Ishikawa (cell line): ENCODE data around the gene NDRG3.

Source experiments
- CEBPB ChIP-seq: IDR thresholded peaks from 2 replicates; pipeline ENCODE4 v1.6.1; 2012
- CREB1 ChIP-seq: IDR thresholded peaks from 2 replicates; pipeline ENCODE4 v1.6.1; 2012; ENCODE audit warnings: low read depth
- EGR1 ChIP-seq: IDR thresholded peaks from 2 replicates; pipeline ENCODE4 v1.6.1; 2012
- EP300 ChIP-seq: IDR thresholded peaks from 2 replicates; pipeline ENCODE4 v1.6.1; 2012; ENCODE audit warnings: borderline replicate concordance
- FOXM1 ChIP-seq: IDR thresholded peaks from 2 replicates; pipeline ENCODE4 v1.6.1; 2012; ENCODE audit warnings: low read depth, borderline replicate concordance
- NFIC ChIP-seq: IDR thresholded peaks from 2 replicates; pipeline ENCODE4 v1.6.1; 2012
- RAD21 ChIP-seq: IDR thresholded peaks from 2 replicates; pipeline ENCODE4 v1.6.1; 2012; ENCODE audit warnings: low read depth
- TAF1 ChIP-seq: IDR thresholded peaks from 2 replicates; pipeline ENCODE4 v1.6.1; 2012; ENCODE audit warnings: low read depth, mild to moderate bottlenecking
- TCF12 ChIP-seq: IDR thresholded peaks from 2 replicates; pipeline ENCODE4 v1.6.1; 2012; ENCODE audit warnings: low read depth
- TEAD4 ChIP-seq: IDR thresholded peaks from 2 replicates; pipeline ENCODE4 v1.6.1; 2012
- YY1 ChIP-seq: IDR thresholded peaks from 2 replicates; pipeline ENCODE4 v1.6.1; 2012; ENCODE audit warnings: low read depth
- ZBTB7A ChIP-seq: IDR thresholded peaks from 2 replicates; pipeline ENCODE4 v1.6.1; 2012; ENCODE audit warnings: low read depth
- TF ChIP-seq, protein P1 (sequence below): IDR thresholded peaks from 2 replicates; pipeline ENCODE4 v1.6.1; 2012
- TF ChIP-seq, protein P2 (sequence below): IDR thresholded peaks from 2 replicates; pipeline ENCODE4 v1.6.1; 2012; ENCODE audit warnings: low read depth, mild to moderate bottlenecking
- TF ChIP-seq, protein P3 (sequence below): IDR thresholded peaks from 2 replicates; pipeline ENCODE4 v1.6.1; 2012

NDRG3 gene

DNA sequence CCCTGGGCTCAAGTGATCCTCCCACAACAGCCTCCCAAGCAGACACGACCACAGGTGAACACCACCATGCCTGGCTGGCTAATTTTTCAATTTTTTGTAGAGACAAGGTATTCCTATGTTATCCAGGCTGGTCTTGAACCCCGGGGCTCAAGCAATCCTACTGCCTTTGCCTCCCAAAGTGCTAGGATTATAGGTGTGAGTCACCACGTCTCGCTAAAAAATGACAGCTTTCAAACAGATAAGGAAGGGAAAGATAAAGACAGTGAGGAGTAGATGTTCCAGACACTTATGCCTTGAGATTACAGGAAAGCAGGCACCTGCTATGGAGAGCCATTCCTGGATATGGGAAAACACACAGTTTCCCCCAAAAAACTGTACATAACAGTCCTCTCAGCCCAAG, 58.9 kb downstream of the NDRG3 start:
- TF ChIP-seq NFIC (no peak), EP300 (no peak), FOXM1 (no peak), TAF1 (no peak), CEBPB (no peak), TCF12 (no peak), CREB1 (no peak), ZBTB7A (no peak), TEAD4 (no peak), RAD21 (no peak), EGR1 (no peak), YY1 (no peak)
- TF ChIP-seq, protein P1, sequence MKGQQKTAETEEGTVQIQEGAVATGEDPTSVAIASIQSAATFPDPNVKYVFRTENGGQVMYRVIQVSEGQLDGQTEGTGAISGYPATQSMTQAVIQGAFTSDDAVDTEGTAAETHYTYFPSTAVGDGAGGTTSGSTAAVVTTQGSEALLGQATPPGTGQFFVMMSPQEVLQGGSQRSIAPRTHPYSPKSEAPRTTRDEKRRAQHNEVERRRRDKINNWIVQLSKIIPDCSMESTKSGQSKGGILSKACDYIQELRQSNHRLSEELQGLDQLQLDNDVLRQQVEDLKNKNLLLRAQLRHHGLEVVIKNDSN: no peak
- TF ChIP-seq, protein P2, sequence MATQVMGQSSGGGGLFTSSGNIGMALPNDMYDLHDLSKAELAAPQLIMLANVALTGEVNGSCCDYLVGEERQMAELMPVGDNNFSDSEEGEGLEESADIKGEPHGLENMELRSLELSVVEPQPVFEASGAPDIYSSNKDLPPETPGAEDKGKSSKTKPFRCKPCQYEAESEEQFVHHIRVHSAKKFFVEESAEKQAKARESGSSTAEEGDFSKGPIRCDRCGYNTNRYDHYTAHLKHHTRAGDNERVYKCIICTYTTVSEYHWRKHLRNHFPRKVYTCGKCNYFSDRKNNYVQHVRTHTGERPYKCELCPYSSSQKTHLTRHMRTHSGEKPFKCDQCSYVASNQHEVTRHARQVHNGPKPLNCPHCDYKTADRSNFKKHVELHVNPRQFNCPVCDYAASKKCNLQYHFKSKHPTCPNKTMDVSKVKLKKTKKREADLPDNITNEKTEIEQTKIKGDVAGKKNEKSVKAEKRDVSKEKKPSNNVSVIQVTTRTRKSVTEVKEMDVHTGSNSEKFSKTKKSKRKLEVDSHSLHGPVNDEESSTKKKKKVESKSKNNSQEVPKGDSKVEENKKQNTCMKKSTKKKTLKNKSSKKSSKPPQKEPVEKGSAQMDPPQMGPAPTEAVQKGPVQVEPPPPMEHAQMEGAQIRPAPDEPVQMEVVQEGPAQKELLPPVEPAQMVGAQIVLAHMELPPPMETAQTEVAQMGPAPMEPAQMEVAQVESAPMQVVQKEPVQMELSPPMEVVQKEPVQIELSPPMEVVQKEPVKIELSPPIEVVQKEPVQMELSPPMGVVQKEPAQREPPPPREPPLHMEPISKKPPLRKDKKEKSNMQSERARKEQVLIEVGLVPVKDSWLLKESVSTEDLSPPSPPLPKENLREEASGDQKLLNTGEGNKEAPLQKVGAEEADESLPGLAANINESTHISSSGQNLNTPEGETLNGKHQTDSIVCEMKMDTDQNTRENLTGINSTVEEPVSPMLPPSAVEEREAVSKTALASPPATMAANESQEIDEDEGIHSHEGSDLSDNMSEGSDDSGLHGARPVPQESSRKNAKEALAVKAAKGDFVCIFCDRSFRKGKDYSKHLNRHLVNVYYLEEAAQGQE: no peak
- TF ChIP-seq, protein P3, sequence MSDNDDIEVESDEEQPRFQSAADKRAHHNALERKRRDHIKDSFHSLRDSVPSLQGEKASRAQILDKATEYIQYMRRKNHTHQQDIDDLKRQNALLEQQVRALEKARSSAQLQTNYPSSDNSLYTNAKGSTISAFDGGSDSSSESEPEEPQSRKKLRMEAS: no peak

DNA sequence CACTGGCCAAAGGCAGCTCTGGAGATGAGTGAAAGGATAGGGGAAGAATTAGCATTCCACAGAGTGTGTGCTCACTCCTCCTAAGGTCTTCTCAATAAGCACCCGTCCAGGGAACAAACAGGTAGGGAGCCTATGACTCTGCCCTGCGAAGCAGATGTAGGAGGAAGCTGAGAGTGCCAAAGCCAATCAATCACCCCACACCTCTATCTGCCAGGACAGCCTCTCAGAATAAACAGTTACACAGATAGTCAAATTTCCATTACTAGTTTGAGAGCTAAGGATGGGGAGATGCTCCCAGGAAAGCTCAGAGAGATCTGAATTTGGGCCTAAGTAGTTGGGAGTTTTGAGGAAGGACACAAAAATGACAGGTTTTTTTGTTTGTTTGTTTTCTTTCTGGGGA, 59.4 kb downstream of the NDRG3 start:
- TF ChIP-seq TCF12 (no peak), ZBTB7A (no peak), CEBPB (no peak), EGR1 (no peak), NFIC (no peak), EP300 (no peak), CREB1 (no peak), YY1 (no peak), TAF1 (no peak), FOXM1 (no peak), TEAD4 (no peak), RAD21 (no peak)
- TF ChIP-seq, protein P3: no peak
- TF ChIP-seq, protein P2: no peak
- TF ChIP-seq, protein P1: no peak

DNA sequence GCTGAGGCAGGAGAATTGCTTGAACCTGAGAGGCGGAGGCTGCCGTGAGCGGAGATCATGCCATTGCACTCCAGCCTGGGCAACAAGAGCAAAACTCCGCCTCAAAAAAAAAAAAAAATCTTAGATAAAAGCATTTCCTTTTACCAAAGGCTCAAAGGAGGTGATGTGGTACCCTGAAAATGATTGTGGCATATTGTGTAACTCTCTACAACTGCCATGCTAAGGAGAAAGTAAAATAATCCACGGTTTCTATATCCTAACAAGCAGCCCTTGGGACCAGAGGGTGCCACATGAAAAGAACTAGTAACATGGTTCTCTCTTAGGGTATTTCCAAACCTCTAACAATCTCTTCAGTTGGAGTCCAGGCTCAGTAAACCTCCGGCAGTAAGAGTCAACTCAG, 61.1 kb downstream of the NDRG3 start:
- TF ChIP-seq NFIC (no peak), ZBTB7A (no peak), TAF1 (no peak), TEAD4 (no peak), RAD21 (no peak)
- TF ChIP-seq, protein P2: no peak

DNA sequence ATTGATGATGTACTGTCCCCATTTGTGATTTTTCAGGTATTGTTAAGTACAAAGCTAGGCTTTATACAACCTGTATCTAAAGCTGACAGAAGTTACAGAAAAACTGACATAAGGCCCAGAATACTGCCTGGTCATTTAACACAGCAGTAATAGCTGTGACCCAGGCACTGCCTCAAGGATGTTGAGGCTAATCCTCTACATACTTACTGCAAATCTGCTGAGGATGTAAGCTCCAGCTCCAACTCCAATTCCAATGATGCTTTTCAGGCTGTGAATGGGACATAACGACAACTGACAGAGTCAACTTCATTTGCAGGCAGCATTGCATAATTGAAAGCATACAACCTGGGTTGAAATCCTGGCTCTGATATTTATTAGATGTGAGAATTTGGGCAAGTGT, 63.6 kb downstream of the NDRG3 start:
- no peak for TF ChIP-seq TEAD4

DNA sequence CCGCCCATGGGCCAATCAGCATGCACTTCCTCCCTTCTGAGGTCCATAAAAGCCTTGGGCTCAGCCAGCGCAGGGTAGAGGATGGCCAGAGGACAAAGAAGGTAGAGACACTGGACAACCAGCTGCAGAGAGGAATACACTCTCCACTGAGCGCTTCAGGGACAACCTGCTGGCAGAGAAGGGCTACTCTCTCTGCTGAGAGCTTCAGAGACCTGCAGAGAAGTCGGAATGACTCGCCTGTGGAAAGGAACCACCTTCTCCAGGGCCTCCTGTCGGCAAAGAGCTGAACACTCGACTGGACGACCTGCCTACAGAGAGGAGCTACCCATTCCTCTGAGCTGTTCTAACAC, 68.5 kb downstream of the NDRG3 start:
- TF ChIP-seq TCF12: no peak
